ENCODE results near the gene FIGNL2. TPM values are rescaled to one million over a fixed set of nuclear protein-coding genes. Genes with fewer than 3 reads are reported as not detected.

Gene FIGNL2
- total RNA-seq, 1 experiment from 2014 or later: 0.27 TPM

DNA sequence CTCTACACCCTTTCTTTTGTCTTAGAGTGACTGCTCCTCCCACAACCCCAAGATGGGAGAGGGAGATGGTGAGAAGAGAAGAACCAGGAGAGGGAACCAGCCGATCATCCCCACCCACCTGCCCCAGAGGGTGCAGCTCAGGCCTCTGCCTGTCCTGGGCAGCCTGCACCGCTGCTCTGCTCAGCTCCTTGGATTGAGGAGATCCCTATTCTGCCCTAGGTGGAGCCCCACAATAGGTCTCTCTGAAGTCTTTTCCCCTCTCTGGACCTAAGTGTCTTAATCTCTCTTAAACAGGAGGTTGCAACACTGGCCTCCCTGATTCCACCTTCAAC, 41.6 kb upstream of the FIGNL2 start:
- H4K20me1 ChIP-seq (ENCODE audit: insufficient read depth): no peaks in the 10 kb centered on the region
- ChIA-PET CTCF (no interaction called here), RAD21 (ENCODE audit: low non-redundant PET in 1 of 2, low total read pairs in 2 of 2, uncharacterized antibody in 2 of 2, unreplicated experiment in 2 of 2) (no interaction called here), POLR2A (no interaction called here)
- H2AFZ ChIP-seq (ENCODE audit: low read depth, low read length, poor library complexity, severe bottlenecking): no peak overlapping the region
- no peaks in the 10 kb centered on the region for H3K9me2 ChIP-seq (ENCODE audit: insufficient read depth)
- H3K36me3 ChIP-seq (ENCODE audit: control insufficient read depth in 1 of 2, insufficient read depth in 2 of 2, low read length in 2 of 2): no peaks in the 10 kb centered on the region
- H3K4me3 ChIP-seq (replicated peaks in 1 of 2; ENCODE audit: low read depth in 1 of 2, low read length in 2 of 2): no peak overlapping the region
- peaks cover 0 to 10% of the 10 kb centered on the region in 2 experiments; a peak in 2 of 4 replicates for H3K4me1 ChIP-seq (ENCODE audit: control insufficient read depth in 1 of 2, insufficient read depth in 2 of 2, low read length in 2 of 2)
- H3K27ac ChIP-seq (ENCODE audit: low read depth, low read length): no peak overlapping the region
- DNase-seq (ENCODE audit: low read depth, low spot score) (no peak), ATAC-seq (no peak)
- H3K9ac ChIP-seq (ENCODE audit: low read length): no peak overlapping the region
- intact Hi-C loops (cut with micrococcal nuclease): loop anchor here (5.0 kb wide), 1 partner anchor 132 kb away; no protein-coding TSS in a partner anchor
- no peak overlapping the region for H3K4me2 ChIP-seq (ENCODE audit: low read length)
- H3K79me2 ChIP-seq (ENCODE audit: insufficient read depth, low read length): no peaks in the 10 kb centered on the region
- TF ChIP-seq SIN3A (IDR thresholded peaks at IDR 0.05; ENCODE audit: low read depth) (no peak), TCF7L2 (IDR thresholded peaks at IDR 0.05; ENCODE audit: borderline replicate concordance, extremely low read depth, insufficient read depth, insufficient read length) (no peak), POLR2AphosphoS5 (IDR thresholded peaks at IDR 0.05; ENCODE audit: low read depth, low read length) (no peak), FOSL1 (IDR thresholded peaks at IDR 0.05; ENCODE audit: low read depth) (no peak)
- no peaks in the 10 kb centered on the region for H3K27me3 ChIP-seq (ENCODE audit: insufficient read depth, low read length)
- H3K9me3 ChIP-seq (ENCODE audit: control insufficient read depth in 1 of 2, insufficient read depth in 1 of 2, low read depth in 1 of 2, low read length in 2 of 2): no peaks in the 10 kb centered on the region
- BruUV-seq (replicated peaks): no TSS peak

DNA sequence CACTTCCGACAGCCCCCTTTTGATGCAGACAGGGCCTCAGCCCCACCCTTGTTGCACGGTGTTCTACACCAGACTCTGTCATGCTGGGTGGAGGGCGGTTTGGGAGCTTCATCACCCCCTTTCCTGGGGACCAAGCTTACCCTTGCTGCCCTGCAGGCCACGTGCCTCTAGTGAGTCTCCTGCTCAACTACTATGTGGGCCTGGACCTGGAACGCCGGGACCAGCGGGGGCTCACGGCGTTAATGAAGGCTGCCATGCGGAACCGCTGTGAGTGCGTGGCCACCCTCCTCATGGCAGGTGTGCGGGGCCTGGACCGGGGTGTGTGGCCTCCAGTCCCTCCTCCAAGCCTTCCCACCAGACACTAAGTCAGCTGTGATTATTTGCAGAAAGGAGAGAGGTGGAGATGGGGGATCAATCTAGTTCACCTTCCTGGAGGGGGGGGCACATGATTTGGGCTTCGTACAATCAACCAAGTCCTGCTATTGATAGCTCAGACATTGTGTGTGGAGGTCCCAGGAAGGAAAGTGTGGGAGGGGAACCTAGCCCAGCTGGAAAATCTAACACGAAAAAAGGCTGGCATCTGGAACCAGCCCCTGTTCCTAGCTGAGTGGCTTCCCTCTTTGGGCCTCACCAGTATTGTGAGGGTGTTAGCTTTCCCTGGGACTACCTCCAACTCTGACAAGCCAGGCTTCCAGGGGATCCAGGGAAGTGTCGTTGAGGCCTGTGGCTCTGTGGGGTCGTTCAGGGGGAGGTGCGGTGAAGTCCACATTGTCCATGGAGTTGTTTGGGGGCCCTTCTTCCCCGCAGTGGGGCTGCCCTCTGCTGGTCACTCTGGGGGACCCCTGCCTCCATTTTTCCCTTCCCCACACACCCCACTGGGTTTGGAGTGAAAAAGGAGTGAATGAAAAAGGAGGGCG, 41.0 kb upstream of the FIGNL2 start:
- ATAC-seq (no peak), DNase-seq (ENCODE audit: low read depth, low spot score) (no peak)
- Histone ChIP-seq H3K36me3 (ENCODE audit: control insufficient read depth in 1 of 2, insufficient read depth in 2 of 2, low read length in 2 of 2) (no peaks in the 10 kb centered on the region), H3K4me2 (ENCODE audit: low read length) (no peak overlapping the region), H3K27ac (ENCODE audit: low read depth, low read length) (no peak overlapping the region), H3K9ac (ENCODE audit: low read length) (no peak overlapping the region), H4K20me1 (ENCODE audit: insufficient read depth) (no peaks in the 10 kb centered on the region), H3K9me2 (ENCODE audit: insufficient read depth) (no peaks in the 10 kb centered on the region), H2AFZ (ENCODE audit: low read depth, low read length, poor library complexity, severe bottlenecking) (no peak overlapping the region), H3K79me2 (ENCODE audit: insufficient read depth, low read length) (no peaks in the 10 kb centered on the region), H3K4me1 (ENCODE audit: control insufficient read depth in 1 of 2, insufficient read depth in 2 of 2, low read length in 2 of 2) (peaks cover 0 to 12% of the 10 kb centered on the region in 2 experiments; a peak in 1 of 4 replicates), H3K27me3 (ENCODE audit: insufficient read depth, low read length) (no peaks in the 10 kb centered on the region), H3K9me3 (ENCODE audit: control insufficient read depth in 1 of 2, insufficient read depth in 1 of 2, low read depth in 1 of 2, low read length in 2 of 2) (no peaks in the 10 kb centered on the region), H3K4me3 (replicated peaks in 1 of 2; ENCODE audit: low read depth in 1 of 2, low read length in 2 of 2) (no peak overlapping the region)
- BruUV-seq (replicated peaks): no TSS peak
- CTCF ChIA-PET: no interaction called here
- TF ChIP-seq EZH2phosphoT487 (IDR thresholded peaks at IDR 0.05; ENCODE audit: borderline replicate concordance): no peak
- peak in 2 of 3 experiments; percentile 15 to 32; a peak in 2 of 6 replicates for TF ChIP-seq CTCF (IDR thresholded peaks at IDR 0.05 in 2 of 3, conservative IDR thresholded peaks at IDR 0.05 in 1 of 3; ENCODE audit: borderline replicate concordance in 1 of 3, insufficient read depth in 1 of 3, low read depth in 2 of 3, low read length in 2 of 3)
- intact Hi-C loops (cut with micrococcal nuclease): loop anchor here (5.0 kb wide), 1 partner anchor 133 kb away; no protein-coding TSS in a partner anchor
- RAD21 ChIA-PET (ENCODE audit: low non-redundant PET in 1 of 2, low total read pairs in 2 of 2, uncharacterized antibody in 2 of 2, unreplicated experiment in 2 of 2): no interaction called here
- POLR2A ChIA-PET: no interaction called here
